K562 (cell line): Measurements from ENCODE around the gene SGMS1. TPM values are rescaled to one million over a fixed set of nuclear protein-coding genes. Genes with fewer than 3 reads are reported as not detected.
A peak's percentile ranks its signal among the peaks of the same experiment; 100 is the strongest.

Experiments
- DACH1 ChIP-seq: fragments of 450-650 bp; IDR thresholded peaks from 2 replicates; pipeline ENCODE4 v1.6.1; 2018; ENCODE audit not compliant: partially characterized antibody
- HIVEP1 ChIP-seq: fragments of 250-450 bp; sonication (Bioruptor Pico); IDR thresholded peaks from 2 replicates; pipeline ENCODE4 v1.4.0; 2020; ENCODE audit warnings: mild to moderate bottlenecking
- IRF2 ChIP-seq: sonication (generic); formaldehyde crosslinking; IDR thresholded peaks from 2 replicates; pipeline ENCODE4 v1.8.1; 2022; ENCODE audit warnings: mild to moderate bottlenecking, missing genetic modification reagents
- KDM2B ChIP-seq: fragments of 250-450 bp; sonication (Bioruptor Pico); IDR thresholded peaks from 2 replicates; pipeline ENCODE4 v1.8.0; 2021; ENCODE audit warnings: mild to moderate bottlenecking, moderate library complexity
- KDM5B ChIP-seq: fragments of 200-600 bp; sonication (generic); IDR thresholded peaks from 2 replicates; pipeline ENCODE4 v1.6.1; 2012; ENCODE audit warnings: low read depth, mild to moderate bottlenecking, moderate library complexity, low read length, control low read depth, inconsistent platforms; ENCODE audit not compliant: insufficient replicate concordance
- MAZ ChIP-seq, 2 experiments: fragments of 450-650 bp in 1 of 2; sonication (generic) in 1 of 2; formaldehyde crosslinking; IDR thresholded peaks in 1 of 2; conservative IDR thresholded peaks in 1 of 2; 2 replicates each; pipeline versions ENCODE4 v1.4.0 to v1.5.0; 2020; ENCODE audit warnings: mild to moderate bottlenecking in 1 of 2, missing genetic modification reagents in 1 of 2
- MBD2 ChIP-seq: sonication (generic); IDR thresholded peaks from 2 replicates; pipeline ENCODE4 v1.6.1; 2016; ENCODE audit warnings: low read depth, borderline replicate concordance
- PRMT5 ChIP-seq: sonication (generic); formaldehyde crosslinking; IDR thresholded peaks from 2 replicates; pipeline ENCODE4 v1.5.0; 2020; ENCODE audit warnings: missing genetic modification reagents
- SP2 ChIP-seq: IDR thresholded peaks from 2 replicates; pipeline ENCODE4 v1.6.1; 2011; ENCODE audit warnings: mild to moderate bottlenecking, low read depth, low read length, moderate library complexity; ENCODE audit not compliant: poor library complexity, severe bottlenecking; ENCODE audit errors: extremely low read depth
- ZFX ChIP-seq: sonication (generic); formaldehyde crosslinking; IDR thresholded peaks from 2 replicates; pipeline ENCODE4 v1.8.0; 2022; ENCODE audit warnings: mild to moderate bottlenecking, missing genetic modification reagents, moderate library complexity
- ZNF197 ChIP-seq: fragments of 200-800 bp; sonication (Bioruptor generic); IDR thresholded peaks from 2 replicates; pipeline ENCODE4 v1.6.1; 2016; ENCODE audit warnings: low read depth, missing genetic modification characterization, missing compliant biosample characterization
- ZNF41 ChIP-seq: fragments of 250-450 bp; sonication (Bioruptor Pico); conservative IDR thresholded peaks from 2 replicates; pipeline ENCODE4 v1.4.0; 2020; ENCODE audit warnings: mild to moderate bottlenecking
- ZNF431 ChIP-seq: sonication (generic); formaldehyde crosslinking; IDR thresholded peaks from 2 replicates; pipeline ENCODE4 v1.8.0; 2022; ENCODE audit warnings: mild to moderate bottlenecking, missing genetic modification reagents
- ZNF695 ChIP-seq: fragments of 450-650 bp; formaldehyde crosslinking; IDR thresholded peaks from 2 replicates; pipeline ENCODE4 v1.4.0; 2020; ENCODE audit warnings: mild to moderate bottlenecking, moderate library complexity
- ZNF699 ChIP-seq: fragments of 250-450 bp; sonication (Bioruptor Pico); IDR thresholded peaks from 2 replicates; pipeline ENCODE4 v1.8.0; 2021; ENCODE audit warnings: mild to moderate bottlenecking, moderate library complexity; ENCODE audit not compliant: insufficient replicate concordance
- polyA plus RNA-seq, 8 experiments: library from polyadenylated mRNA; depleted of rRNA in 4 of 8; stranded (reverse) in 5 of 8; unstranded in 3 of 8; fragments of >200 nt; fragmentation: Nextera tagmentation in 2 of 8; fragmentation: Illumina TruSeq in 1 of 8; extraction: Ambion mirVana in 2 of 8; extraction: Trizol in 1 of 8; gene quantifications; 2 replicates each; pipeline versions ENCODE4 v1.2.1 to v1.2.3, GENCODE V29; 2011 to 2014; ENCODE audit warnings: inconsistent platforms in 1 of 8, missing spikeins in 1 of 8
- total RNA-seq, 7 experiments: library from RNA; depleted of rRNA in 6 of 7; stranded (reverse); fragments of >200 nt in 6 of 7; fragmentation: Illumina TruSeq in 2 of 7; extraction: Trizol in 2 of 7; gene quantifications; 2 replicates each; pipeline versions ENCODE4 v1.2.1 to v1.2.3, GENCODE V29; 2011 to 2021; ENCODE audit warnings: low replicate concordance in 1 of 7
- TF ChIP-seq, protein P1 (sequence below), 3 experiments: fragments of 200-800 bp in 1 of 3; sonication (Bioruptor generic) in 1 of 3; sonication (generic) in 1 of 3; formaldehyde crosslinking in 1 of 3; IDR thresholded peaks; 2 replicates each; pipeline versions ENCODE4 v1.6.1 to v1.8.0; 2016 to 2022; ENCODE audit warnings: mild to moderate bottlenecking in 2 of 3, missing compliant biosample characterization in 2 of 3, missing genetic modification characterization in 2 of 3, missing genetic modification reagents in 1 of 3
- TF ChIP-seq, protein P2 (sequence below): fragments of 450-650 bp; IDR thresholded peaks from 2 replicates; pipeline ENCODE4 v1.7.1; 2018; ENCODE audit warnings: mild to moderate bottlenecking, low read depth; ENCODE audit not compliant: partially characterized antibody
- TF ChIP-seq, protein P3 (sequence below): IDR thresholded peaks from 2 replicates; pipeline ENCODE4 v1.6.1; 2011; ENCODE audit not compliant: insufficient read length; ENCODE audit errors: extremely low read depth
- TF ChIP-seq, protein P4 (sequence below): fragments of 200-400 bp; formaldehyde crosslinking; IDR thresholded peaks from 2 replicates; pipeline ENCODE4 v1.6.1; 2017; ENCODE audit warnings: mild to moderate bottlenecking, low read depth, low read length, moderate library complexity

Gene SGMS1
- total and polyA plus RNA-seq, 9 of the 15 experiments (the other 6 are each of a cell fraction or from before 2014, with no cell fraction given), result 22.6 to 232 (median 82.2) TPM

DNA sequence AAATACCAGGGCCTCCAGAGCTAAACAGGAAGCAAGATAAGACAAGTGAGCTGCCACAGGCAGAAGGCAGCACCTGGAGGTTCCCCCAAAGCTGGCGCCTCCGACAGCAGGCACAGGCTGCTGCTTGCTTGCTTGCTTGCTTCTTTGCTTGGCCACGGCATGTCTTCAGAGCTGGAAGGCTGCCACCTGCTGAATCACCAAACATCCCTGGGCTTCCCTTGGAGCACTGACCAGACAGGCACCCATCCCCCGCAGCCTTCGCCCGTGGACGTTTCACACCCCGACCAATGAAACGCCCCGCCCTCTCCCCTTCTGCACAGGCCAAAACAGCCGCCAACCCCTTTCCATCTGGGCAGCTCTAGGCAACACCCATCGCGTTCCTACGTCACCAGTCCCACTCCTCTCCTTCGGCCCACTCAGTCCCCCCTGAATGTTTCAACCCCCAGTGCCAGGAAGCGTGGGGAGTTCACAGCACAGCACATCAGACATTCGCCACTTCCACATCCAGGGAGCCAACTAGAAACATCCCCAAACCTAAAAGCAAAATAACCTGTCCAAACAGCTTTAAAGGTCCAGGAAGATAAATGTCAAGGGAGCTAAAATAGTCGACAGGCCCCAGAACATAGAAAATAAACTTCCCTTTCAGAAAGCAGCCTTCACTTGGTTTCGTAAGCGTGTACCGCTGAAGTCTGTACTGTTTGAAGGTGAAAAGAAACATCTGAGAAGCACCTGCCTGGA, 1.6 kb downstream of the SGMS1 start (continued):
- TF ChIP-seq IRF2 (CRISPR knock-in tag) (no peak), SP2 (no peak), ZFX (no peak; the same call in 1 of the 2 replicates), ZNF431 (CRISPR knock-in tag) (no peak), ZNF699 (no peak), ZNF695 (CRISPR knock-in tag) (0 out of 2 replicates have a peak, but pooled peaks have one; percentile 76), ZNF197 (no peak), KDM2B (CRISPR knock-in tag) (no peak), MBD2 (no peak), ZNF41 (CRISPR knock-in tag) (no peak), HIVEP1 (CRISPR knock-in tag) (no peak; the same call in 1 of the 2 replicates), KDM5B (peak; percentile 62), PRMT5 (no peak), DACH1 (no peak), MAZ (CRISPR knock-in tag; conservative IDR thresholded peaks at IDR 0.05 in 1 of 2, IDR thresholded peaks at IDR 0.05 in 1 of 2) (peak in 1 of 2 experiments; percentile 55; a peak in 2 of 4 replicates)
- TF ChIP-seq, protein P1, sequence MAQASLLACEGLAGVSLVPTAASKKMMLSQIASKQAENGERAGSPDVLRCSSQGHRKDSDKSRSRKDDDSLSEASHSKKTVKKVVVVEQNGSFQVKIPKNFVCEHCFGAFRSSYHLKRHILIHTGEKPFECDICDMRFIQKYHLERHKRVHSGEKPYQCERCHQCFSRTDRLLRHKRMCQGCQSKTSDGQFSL (CRISPR knock-in tag; IDR thresholded peaks at IDR 0.05), result no peak
- TF ChIP-seq, protein P1 (tag; IDR thresholded peaks at IDR 0.05), result no peak
- TF ChIP-seq, protein P2, sequence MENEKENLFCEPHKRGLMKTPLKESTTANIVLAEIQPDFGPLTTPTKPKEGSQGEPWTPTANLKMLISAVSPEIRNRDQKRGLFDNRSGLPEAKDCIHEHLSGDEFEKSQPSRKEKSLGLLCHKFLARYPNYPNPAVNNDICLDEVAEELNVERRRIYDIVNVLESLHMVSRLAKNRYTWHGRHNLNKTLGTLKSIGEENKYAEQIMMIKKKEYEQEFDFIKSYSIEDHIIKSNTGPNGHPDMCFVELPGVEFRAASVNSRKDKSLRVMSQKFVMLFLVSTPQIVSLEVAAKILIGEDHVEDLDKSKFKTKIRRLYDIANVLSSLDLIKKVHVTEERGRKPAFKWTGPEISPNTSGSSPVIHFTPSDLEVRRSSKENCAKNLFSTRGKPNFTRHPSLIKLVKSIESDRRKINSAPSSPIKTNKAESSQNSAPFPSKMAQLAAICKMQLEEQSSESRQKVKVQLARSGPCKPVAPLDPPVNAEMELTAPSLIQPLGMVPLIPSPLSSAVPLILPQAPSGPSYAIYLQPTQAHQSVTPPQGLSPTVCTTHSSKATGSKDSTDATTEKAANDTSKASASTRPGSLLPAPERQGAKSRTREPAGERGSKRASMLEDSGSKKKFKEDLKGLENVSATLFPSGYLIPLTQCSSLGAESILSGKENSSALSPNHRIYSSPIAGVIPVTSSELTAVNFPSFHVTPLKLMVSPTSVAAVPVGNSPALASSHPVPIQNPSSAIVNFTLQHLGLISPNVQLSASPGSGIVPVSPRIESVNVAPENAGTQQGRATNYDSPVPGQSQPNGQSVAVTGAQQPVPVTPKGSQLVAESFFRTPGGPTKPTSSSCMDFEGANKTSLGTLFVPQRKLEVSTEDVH, result no peak
- TF ChIP-seq, protein P3, sequence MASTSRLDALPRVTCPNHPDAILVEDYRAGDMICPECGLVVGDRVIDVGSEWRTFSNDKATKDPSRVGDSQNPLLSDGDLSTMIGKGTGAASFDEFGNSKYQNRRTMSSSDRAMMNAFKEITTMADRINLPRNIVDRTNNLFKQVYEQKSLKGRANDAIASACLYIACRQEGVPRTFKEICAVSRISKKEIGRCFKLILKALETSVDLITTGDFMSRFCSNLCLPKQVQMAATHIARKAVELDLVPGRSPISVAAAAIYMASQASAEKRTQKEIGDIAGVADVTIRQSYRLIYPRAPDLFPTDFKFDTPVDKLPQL, result no peak
- TF ChIP-seq, protein P4, sequence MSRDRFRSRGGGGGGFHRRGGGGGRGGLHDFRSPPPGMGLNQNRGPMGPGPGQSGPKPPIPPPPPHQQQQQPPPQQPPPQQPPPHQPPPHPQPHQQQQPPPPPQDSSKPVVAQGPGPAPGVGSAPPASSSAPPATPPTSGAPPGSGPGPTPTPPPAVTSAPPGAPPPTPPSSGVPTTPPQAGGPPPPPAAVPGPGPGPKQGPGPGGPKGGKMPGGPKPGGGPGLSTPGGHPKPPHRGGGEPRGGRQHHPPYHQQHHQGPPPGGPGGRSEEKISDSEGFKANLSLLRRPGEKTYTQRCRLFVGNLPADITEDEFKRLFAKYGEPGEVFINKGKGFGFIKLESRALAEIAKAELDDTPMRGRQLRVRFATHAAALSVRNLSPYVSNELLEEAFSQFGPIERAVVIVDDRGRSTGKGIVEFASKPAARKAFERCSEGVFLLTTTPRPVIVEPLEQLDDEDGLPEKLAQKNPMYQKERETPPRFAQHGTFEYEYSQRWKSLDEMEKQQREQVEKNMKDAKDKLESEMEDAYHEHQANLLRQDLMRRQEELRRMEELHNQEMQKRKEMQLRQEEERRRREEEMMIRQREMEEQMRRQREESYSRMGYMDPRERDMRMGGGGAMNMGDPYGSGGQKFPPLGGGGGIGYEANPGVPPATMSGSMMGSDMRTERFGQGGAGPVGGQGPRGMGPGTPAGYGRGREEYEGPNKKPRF, result no peak
